HG02938 (cell line): Measurements from ENCODE around the gene ZFPM1.
A peak's percentile ranks its signal among the peaks of the same experiment; 100 is the strongest.

Experiments
- ATAC-seq: cut with Tn5 transposase; IDR thresholded peaks from one replicate; pipeline ENCODE4 v1.9.1; 2021; ENCODE audit warnings: mild to moderate bottlenecking, moderate library complexity; ENCODE audit not compliant: unreplicated experiment

ZFPM1 gene

GRCh38 chr16:88448461-88449266 lies 4.4 kb upstream of the ZFPM1 start:
- ATAC-seq: no peak

- ATAC-seq: no peak
Observed at GRCh38 chr16:88449267-88449561, 3.9 kb upstream of the ZFPM1 start.

DNA sequence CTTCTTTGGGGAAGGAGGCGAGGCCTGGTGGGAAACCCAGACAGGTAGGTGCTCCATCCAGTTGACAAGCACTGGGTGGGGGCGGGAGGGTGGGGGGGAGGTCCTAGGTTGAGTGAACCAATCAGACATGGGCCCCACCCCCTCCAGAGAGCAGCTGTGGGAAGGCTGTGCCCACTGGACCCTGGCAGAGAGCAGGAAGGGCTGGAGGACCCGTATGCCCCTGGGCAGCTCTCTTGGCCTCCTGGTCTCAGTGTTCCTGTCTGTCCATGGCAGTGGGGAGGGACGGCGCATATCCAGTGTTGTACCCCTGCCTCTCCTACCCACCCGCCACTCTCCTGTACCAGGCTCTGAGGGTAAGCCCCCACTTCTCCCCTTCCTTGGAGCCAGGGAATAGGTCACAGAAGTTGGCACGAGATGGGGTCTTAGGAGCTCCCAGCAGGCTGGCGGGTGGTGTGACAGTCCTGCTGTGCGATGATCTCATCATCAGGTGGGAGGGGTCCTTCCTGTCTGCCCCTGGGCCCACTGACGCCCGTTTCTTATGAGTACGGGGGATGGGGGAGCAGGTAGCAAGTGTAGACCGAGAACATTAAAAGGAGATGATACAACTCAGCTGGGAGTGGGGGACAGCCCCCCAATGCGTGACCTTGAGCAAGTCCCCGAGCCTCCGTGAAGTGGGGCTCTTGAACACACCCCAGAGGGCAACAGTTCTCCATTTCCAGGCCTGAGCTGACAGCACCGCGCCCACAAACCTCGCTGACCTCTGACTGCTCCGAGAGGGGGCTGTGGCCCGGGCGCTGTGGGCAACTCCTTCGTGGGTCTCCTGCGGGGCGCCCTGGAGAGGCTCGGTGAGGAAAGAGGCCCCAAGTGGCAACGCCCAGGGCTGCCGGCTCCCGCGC lies 1.2 kb upstream of the ZFPM1 start:
- ATAC-seq: no peak

DNA sequence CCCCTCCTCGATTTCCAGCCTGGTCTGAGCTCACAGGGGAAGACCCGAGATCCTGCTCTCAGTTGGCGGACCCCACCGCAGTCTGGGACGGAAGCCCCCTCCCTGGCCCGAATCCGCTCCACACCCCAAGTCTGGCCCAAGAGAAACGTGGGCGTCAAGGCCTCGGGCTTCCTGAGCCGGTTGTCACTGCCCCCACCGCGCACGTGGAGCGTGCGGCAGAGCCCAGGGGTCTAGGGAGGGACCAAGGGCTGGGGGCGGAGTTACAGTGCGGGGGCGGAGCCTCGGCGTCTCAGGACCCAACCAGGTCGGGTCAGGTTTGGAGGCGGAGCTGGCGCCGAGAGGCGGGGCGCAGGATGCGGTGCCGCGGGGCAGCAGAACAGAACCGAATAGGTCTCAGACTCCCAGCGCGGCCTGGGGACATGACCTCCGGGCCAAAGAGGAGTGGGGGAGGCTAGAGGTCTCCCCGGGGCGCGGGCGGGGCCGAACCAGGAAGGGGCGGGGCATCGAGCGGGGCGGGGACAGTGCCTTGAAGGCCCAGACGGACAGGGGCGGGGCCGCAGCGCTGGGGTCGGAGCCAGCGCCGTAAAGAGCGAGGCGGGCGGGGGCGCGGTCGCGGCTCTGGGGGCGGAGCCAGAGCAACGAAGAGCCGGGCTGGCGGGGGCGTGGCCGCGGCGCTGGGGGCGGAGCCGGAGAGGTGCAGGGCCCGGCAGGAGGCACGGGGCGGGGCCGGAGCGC lies 431 bp upstream of the ZFPM1 start:
- peak; percentile 50 for ATAC-seq

GRCh38 chr16:88453611-88454522 lies 787 bp downstream of the ZFPM1 start:
- no peak for ATAC-seq

DNA sequence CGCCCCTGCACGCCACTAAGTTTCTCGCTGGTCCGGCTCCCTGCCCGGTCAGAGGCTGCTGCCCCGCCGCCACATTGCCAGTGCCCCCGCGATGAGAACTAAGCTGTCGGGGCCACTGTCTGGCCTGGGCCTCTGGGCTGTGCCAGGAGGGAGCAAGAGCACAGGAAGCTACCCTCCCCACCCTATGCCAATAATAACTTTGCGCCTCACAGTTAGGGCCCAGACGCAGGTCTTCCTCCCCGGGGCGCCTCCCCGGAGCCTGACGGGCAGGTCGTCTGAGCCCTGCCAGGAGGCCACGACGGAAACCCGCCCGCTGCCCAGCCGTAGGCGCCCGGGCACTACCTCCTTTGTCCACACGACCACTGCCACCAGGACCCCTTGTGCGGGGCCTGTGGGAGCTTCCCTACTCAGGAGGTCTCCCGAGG lies 1.5 kb downstream of the ZFPM1 start:
- no peak for ATAC-seq

- no peak for ATAC-seq
Observed at GRCh38 chr16:88455610-88456355, 2.7 kb downstream of the ZFPM1 start.

- ATAC-seq: no peak
Observed at GRCh38 chr16:88456356-88457292, 3.5 kb downstream of the ZFPM1 start.

- no peak for ATAC-seq
Observed at GRCh38 chr16:88458039-88458772, 5.1 kb downstream of the ZFPM1 start.

- no peak for ATAC-seq
Observed at GRCh38 chr16:88458773-88459235, 5.7 kb downstream of the ZFPM1 start.

DNA sequence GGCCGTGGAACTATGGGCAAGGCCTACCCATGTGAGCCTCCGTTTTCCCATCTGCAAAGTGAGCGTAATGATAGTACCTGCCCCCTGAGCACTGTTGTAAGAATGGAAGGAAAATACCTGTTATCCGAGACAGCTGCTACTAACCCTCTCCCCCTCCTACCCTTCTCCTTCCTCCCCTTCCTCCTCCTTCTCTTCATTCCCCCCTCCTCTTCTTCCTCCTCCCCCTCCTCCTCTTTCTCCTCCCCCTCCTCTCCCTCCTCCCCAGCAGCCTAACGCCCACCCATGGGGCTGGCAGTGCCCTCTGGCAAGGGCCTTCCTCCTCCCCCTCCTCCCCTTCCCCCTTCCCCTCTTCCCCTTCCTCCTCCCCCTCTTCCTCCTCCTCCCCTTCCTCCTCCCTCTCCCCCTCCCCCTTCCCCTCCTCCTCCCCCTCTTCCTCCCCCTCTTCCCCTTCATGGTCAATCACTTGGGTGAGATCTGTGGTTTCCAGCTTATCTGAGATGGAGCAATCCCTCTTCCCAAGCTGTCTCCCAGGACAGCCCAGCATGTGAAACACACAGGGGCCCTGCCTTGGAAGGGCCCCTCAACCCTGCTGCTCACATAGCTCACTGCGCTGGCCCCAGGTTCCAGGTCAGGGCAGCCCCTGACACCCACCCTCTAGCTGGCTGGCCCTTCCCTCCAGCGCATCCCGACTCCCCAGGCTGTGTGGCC lies 6.4 kb downstream of the ZFPM1 start:
- ATAC-seq: no peak

- no peak for ATAC-seq
Observed at GRCh38 chr16:88460496-88461330, 7.6 kb downstream of the ZFPM1 start.

DNA sequence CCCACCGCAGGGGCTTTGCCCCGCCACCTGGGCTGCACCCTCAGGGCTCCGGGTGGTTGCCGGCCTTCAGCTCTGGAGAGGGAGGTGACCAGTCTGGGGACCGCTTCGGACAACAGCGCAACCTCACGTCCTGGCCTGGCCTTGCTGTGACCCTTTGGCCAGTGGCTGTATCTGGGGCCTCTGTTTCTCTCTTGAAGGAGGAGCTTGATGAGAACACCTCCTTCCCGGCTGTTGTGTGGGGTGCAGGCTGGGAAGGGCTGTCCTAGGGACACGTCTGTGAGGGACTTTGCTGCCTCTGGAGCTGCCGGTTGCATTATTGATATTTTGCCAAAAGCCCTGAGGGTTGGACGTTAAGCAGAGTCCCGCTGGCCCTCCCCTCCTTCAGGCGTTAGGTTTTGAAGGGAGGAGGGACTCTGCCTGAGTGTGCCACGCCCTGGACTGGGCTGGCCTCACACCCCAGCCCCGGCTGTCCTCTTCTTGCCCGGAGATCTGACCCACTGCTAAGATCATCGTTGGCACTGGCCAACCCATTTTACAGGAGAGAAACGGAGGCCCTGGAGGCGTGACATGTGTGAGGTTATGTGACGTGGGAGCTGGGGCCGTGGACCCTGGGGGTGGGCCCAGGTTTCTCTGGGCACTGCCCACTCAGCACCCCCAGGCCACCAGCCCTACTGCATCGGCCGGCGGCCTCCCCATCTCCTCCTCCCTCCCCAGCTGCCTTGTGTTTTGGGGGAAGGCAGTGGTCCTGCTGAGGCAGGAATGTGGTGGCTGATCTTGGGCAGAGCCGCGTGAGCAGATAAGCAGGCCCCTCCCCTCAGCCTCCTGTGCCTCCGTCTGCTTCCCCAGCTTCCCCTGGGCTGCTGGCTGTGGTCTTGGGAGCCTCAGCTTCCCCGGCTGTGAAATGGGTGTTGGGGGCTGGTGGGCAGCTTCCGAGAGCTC lies 8.5 kb downstream of the ZFPM1 start:
- ATAC-seq: no peak

- ATAC-seq: no peak
Observed at GRCh38 chr16:88462396-88462795, 9.3 kb downstream of the ZFPM1 start.

DNA sequence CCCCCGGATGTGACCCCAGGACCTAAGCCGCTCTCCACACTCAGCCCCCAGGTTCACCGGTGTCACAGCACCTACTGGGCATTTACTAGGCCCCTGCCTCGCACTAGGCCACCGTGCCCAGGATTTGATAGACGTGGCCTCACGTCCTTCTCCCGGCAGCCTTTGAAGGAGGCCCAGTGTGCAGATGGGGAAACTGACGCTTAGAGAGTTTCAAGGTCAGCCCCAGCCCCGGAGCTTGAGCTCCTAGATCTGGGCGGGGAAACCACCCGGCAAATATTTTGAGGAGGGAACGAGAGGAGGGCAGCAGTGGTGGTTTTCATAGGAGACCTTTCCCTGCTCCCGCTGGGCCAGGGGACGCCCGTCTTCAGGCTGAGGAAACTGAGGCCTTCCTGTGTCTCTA lies 10.3 kb downstream of the ZFPM1 start:
- no peak for ATAC-seq
